Breast epithelium (tissue), 3 donors: ENCODE data around the gene NTSR1.

Experiments
- POLR2A ChIP-seq: fragments of 450-650 bp; IDR thresholded peaks from one replicate; pipeline ENCODE4 v1.6.1; 2016; ENCODE audit warnings: antibody characterized with exemption, mild to moderate bottlenecking, moderate library complexity
- POLR2AphosphoS5 ChIP-seq, 3 donors: sonication (generic); formaldehyde crosslinking; IDR thresholded peaks; one replicate each; pipeline ENCODE4 v1.6.1; 2017; ENCODE audit warnings: antibody characterized with exemption in 3 of 3

DNA sequence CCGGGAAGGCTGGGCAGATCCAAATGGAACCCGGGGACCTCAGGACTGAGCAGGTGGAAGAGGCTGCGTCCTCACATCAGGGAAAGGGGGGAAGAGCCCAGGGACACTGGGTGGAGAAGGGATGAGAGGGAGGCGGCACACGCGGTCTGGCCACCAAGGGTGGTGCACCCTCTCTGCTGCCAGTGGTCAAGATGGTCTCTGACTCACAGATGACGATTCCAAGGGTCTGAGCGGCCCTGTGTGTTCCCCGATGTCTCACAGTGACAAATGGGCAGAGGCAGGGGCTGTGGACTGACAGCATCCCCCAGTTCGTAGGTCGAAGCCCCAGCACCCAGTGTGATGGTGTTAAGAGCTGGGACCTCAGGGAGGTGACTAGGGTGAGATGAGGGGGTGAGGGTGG, 34.3 kb upstream of the NTSR1 start:
- no peak for TF ChIP-seq POLR2AphosphoS5 (IDR thresholded peaks at IDR 0.05)
- TF ChIP-seq POLR2A: no peak
